Endothelial cell (in vitro differentiated cells): ENCODE measurements around the gene SCUBE2. TPM values are rescaled to one million over a fixed set of nuclear protein-coding genes. Genes with fewer than 3 reads are reported as not detected.

Source experiments
- DNase-seq: peaks from one replicate; pipeline ENCODE4 v3.0.0; 2021; ENCODE audit warnings: low spot score
- H3K27ac Mint-ChIP-seq: one replicate; pipeline ENCODE4 v1.8.0; 2021; ENCODE audit warnings: mixed read lengths, inconsistent platforms; ENCODE audit not compliant: unreplicated experiment
- H3K27me3 Mint-ChIP-seq: one replicate; pipeline ENCODE4 v1.8.0; 2021; ENCODE audit warnings: mild to moderate bottlenecking, moderate library complexity, mixed read lengths, inconsistent platforms; ENCODE audit not compliant: unreplicated experiment
- H3K36me3 Mint-ChIP-seq: one replicate; pipeline ENCODE4 v1.8.0; 2021; ENCODE audit warnings: mild to moderate bottlenecking, low read depth, mixed read lengths, inconsistent platforms; ENCODE audit not compliant: unreplicated experiment
- H3K4me1 Mint-ChIP-seq: one replicate; pipeline ENCODE4 v1.8.0; 2021; ENCODE audit warnings: mild to moderate bottlenecking, mixed read lengths, inconsistent platforms; ENCODE audit not compliant: unreplicated experiment
- H3K4me3 Mint-ChIP-seq: one replicate; pipeline ENCODE4 v1.8.0; 2021; ENCODE audit warnings: mild to moderate bottlenecking, mixed read lengths, inconsistent platforms; ENCODE audit not compliant: unreplicated experiment
- H3K9me3 Mint-ChIP-seq: one replicate; pipeline ENCODE4 v1.8.0; 2021; ENCODE audit warnings: mixed read lengths, inconsistent platforms; ENCODE audit not compliant: unreplicated experiment
- CTCF ChIP-seq: fragments of 200-600 bp; sonication (generic); IDR thresholded peaks from one replicate; pipeline ENCODE4 v1.5.0; 2021; ENCODE audit warnings: antibody characterized with exemption; ENCODE audit not compliant: unreplicated experiment
- total RNA-seq: library from RNA; stranded (reverse); fragmentation: NEBNext Ultra II Directional; extraction: Animal tissue kit (Norgen Biotek cat#: 25700); gene quantifications from one replicate; pipeline ENCODE4 v1.2.1, GENCODE V29; 2021; ENCODE audit not compliant: unreplicated experiment

Gene SCUBE2
- total RNA-seq, 1 donor from 2014 or later = 2.4 TPM

DNA sequence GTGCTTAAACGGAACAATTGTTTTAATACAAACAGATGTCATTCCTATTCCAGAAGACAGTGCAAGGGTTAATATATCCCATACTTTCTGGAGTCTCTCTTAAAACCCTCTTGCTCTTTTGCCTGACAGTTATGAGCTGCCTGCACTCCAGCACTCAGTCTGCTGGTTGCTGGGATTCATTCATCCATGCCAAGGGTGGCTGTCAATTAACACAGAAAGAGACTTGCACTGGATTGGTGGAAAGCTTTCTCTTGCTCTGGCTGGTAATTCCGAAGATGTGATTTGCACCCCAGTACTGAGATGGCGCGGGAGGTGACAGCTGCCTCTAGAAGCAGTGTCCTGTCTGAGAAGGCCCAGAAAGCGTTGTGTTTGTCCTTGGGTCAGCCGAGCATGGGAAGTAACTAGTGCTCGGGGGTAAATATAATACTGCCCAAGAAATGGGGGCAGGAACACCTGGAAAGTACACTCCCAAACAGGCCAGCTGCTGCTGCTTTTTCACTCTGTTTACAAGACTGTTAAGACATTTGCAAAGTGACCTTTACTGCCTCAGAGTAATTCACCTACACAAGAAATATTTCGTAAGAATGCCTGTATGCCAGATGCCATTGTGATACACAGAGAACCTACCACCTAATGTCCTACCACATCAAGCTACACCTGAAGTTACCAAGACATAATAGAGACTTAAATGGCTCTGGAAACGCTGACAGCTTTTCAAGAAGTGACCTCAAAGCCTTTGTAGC is 20.5 kb downstream of the SCUBE2 start:
- H3K27me3 Mint-ChIP-seq = peaks cover 2% of the 10 kb centered on the region
- DNase-seq = no peak
- peaks cover 2% of the 10 kb centered on the region for H3K4me1 Mint-ChIP-seq
- no peak for TF ChIP-seq CTCF
- H3K9me3 Mint-ChIP-seq = no peaks in the 10 kb centered on the region
- H3K4me3 Mint-ChIP-seq = no peak overlapping the region
- H3K27ac Mint-ChIP-seq = no peak overlapping the region
- H3K36me3 Mint-ChIP-seq = no peaks in the 10 kb centered on the region

GRCh38 chr11:9069862-9070470 is 21.4 kb downstream of the SCUBE2 start:
- no peak overlapping the region for H3K4me3 Mint-ChIP-seq
- no peak for DNase-seq
- H3K4me1 Mint-ChIP-seq = peaks cover 10% of the 10 kb centered on the region
- TF ChIP-seq CTCF = no peak
- H3K36me3 Mint-ChIP-seq = no peaks in the 10 kb centered on the region
- no peaks in the 10 kb centered on the region for H3K9me3 Mint-ChIP-seq
- H3K27me3 Mint-ChIP-seq = no peaks in the 10 kb centered on the region
- H3K27ac Mint-ChIP-seq = no peak overlapping the region

GRCh38 chr11:9069256-9069655 is 22.1 kb downstream of the SCUBE2 start:
- TF ChIP-seq CTCF = no peak
- no peak overlapping the region for H3K4me3 Mint-ChIP-seq
- DNase-seq = no peak
- H3K27ac Mint-ChIP-seq = no peak overlapping the region
- peaks cover 13% of the 10 kb centered on the region for H3K4me1 Mint-ChIP-seq
- H3K36me3 Mint-ChIP-seq = no peaks in the 10 kb centered on the region
- no peaks in the 10 kb centered on the region for H3K9me3 Mint-ChIP-seq
- H3K27me3 Mint-ChIP-seq = peaks cover 3% of the 10 kb centered on the region

GRCh38 chr11:9066433-9066925 is 24.9 kb downstream of the SCUBE2 start:
- no peak overlapping the region for H3K27ac Mint-ChIP-seq

More at GRCh38 chr11:9066433-9066925, 24.9 kb downstream of the SCUBE2 start:
- Mint-ChIP-seq H3K4me1 (peaks cover 13% of the 10 kb centered on the region), H3K9me3 (no peaks in the 10 kb centered on the region), H3K36me3 (no peaks in the 10 kb centered on the region), H3K27me3 (peaks cover 3% of the 10 kb centered on the region), H3K4me3 (no peak overlapping the region)
- TF ChIP-seq CTCF = no peak
- DNase-seq = no peak
